ENCODE data around the gene GINS2. TPM values are rescaled to one million over a fixed set of nuclear protein-coding genes. Genes with fewer than 3 reads are reported as not detected.

Gene GINS2
- total RNA-seq, 4 donors from 2014 or later, result 2.0 to 10.4 TPM; not detected in 2

- DNase-seq, result no peak
- intact Hi-C loops (cut with DNase I; ENCODE audit: low total_unique reads), result no loop called here
- no peak for TF ChIP-seq POLR2A (IDR thresholded peaks at IDR 0.05)
- TF ChIP-seq, protein P1, sequence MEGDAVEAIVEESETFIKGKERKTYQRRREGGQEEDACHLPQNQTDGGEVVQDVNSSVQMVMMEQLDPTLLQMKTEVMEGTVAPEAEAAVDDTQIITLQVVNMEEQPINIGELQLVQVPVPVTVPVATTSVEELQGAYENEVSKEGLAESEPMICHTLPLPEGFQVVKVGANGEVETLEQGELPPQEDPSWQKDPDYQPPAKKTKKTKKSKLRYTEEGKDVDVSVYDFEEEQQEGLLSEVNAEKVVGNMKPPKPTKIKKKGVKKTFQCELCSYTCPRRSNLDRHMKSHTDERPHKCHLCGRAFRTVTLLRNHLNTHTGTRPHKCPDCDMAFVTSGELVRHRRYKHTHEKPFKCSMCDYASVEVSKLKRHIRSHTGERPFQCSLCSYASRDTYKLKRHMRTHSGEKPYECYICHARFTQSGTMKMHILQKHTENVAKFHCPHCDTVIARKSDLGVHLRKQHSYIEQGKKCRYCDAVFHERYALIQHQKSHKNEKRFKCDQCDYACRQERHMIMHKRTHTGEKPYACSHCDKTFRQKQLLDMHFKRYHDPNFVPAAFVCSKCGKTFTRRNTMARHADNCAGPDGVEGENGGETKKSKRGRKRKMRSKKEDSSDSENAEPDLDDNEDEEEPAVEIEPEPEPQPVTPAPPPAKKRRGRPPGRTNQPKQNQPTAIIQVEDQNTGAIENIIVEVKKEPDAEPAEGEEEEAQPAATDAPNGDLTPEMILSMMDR (IDR thresholded peaks at IDR 0.05), result no peak
Observed at GRCh38 chr16:85704900-85705846, 16.4 kb upstream of the GINS2 start.

GRCh38 chr16:85704011-85704410, 15.3 kb upstream of the GINS2 start:
- DNase-seq, result no peak
- H3K4me3 ChIP-seq, result no peak overlapping the region
- no peak overlapping the region for H3K27ac ChIP-seq
- intact Hi-C loops (cut with DNase I; ENCODE audit: low total_unique reads), result no loop called here
- no peaks in the 10 kb centered on the region for H3K36me3 ChIP-seq
- H3K4me1 ChIP-seq, result no peaks in the 10 kb centered on the region
- TF ChIP-seq, protein P1 (IDR thresholded peaks at IDR 0.05), result no peak
- TF ChIP-seq POLR2A (IDR thresholded peaks at IDR 0.05), result no peak
- no peaks in the 10 kb centered on the region for H3K9me3 ChIP-seq
- no peaks in the 10 kb centered on the region for H3K27me3 ChIP-seq

More at GRCh38 chr16:85704900-85705846, 16.4 kb upstream of the GINS2 start:
- H3K27ac ChIP-seq, result no peak overlapping the region
- no peaks in the 10 kb centered on the region for H3K27me3 ChIP-seq
- H3K4me3 ChIP-seq, result no peak overlapping the region
- H3K4me1 ChIP-seq, result no peaks in the 10 kb centered on the region
- no peaks in the 10 kb centered on the region for H3K9me3 ChIP-seq
- H3K36me3 ChIP-seq, result no peaks in the 10 kb centered on the region

- H3K27me3 ChIP-seq, result no peaks in the 10 kb centered on the region
- no peak overlapping the region for H3K4me3 ChIP-seq
- no peaks in the 10 kb centered on the region for H3K36me3 ChIP-seq
- no peak overlapping the region for H3K27ac ChIP-seq
- intact Hi-C loops (cut with DNase I; ENCODE audit: low total_unique reads), result no loop called here
- no peaks in the 10 kb centered on the region for H3K4me1 ChIP-seq
- TF ChIP-seq, protein P1 (IDR thresholded peaks at IDR 0.05), result no peak
- no peak for TF ChIP-seq POLR2A (IDR thresholded peaks at IDR 0.05)
- no peak for DNase-seq
- no peaks in the 10 kb centered on the region for H3K9me3 ChIP-seq
Observed at GRCh38 chr16:85699628-85700027, 10.9 kb upstream of the GINS2 start.

- intact Hi-C loops (cut with DNase I; ENCODE audit: low total_unique reads), result no loop called here
- no peaks in the 10 kb centered on the region for H3K4me1 ChIP-seq
Observed at GRCh38 chr16:85698935-85699558, 10.3 kb upstream of the GINS2 start.

More at GRCh38 chr16:85698935-85699558, 10.3 kb upstream of the GINS2 start:
- Histone ChIP-seq H3K36me3 (no peaks in the 10 kb centered on the region), H3K4me3 (no peak overlapping the region), H3K27ac (no peak overlapping the region), H3K9me3 (no peaks in the 10 kb centered on the region), H3K27me3 (no peaks in the 10 kb centered on the region)
- DNase-seq, result no peak
- TF ChIP-seq, protein P1 (IDR thresholded peaks at IDR 0.05), result no peak
- no peak for TF ChIP-seq POLR2A (IDR thresholded peaks at IDR 0.05)
